ENCODE data around the gene PNRC1.

DNA sequence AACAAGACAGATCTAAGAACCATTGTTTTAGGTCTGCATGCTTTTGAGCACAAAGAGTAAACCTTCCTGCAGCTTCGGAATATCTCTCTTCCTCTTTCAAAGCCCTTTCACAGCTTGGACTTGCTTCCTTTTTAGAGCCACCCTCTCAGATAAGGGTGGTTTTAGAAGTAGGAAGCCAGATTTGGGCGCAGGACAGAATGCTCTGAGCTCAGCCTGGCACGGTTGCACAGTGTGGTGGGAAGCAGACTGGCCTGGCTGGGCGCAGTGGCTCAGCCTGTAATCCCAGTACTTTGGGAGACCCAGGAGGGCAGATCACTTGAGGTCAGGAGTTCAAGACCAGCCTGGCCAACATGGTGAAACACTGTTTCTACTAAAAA lies 35.6 kb upstream of the PNRC1 start:
- TF ChIP-seq RCOR1 (IDR thresholded peaks at IDR 0.05; ENCODE audit: insufficient replicate concordance, low read length) (no peak), CTCF (conservative IDR thresholded peaks at IDR 0.05; ENCODE audit: low read depth, low read length) (no peak), RFX5 (IDR thresholded peaks at IDR 0.05; ENCODE audit: low read depth, low read length) (no peak), POLR2A (IDR thresholded peaks at IDR 0.05; ENCODE audit: low read depth, low read length) (no peak), CHD1 (IDR thresholded peaks at IDR 0.05; ENCODE audit: low read depth, low read length) (no peak), MAZ (IDR thresholded peaks at IDR 0.05; ENCODE audit: borderline replicate concordance, low read depth, low read length) (no peak), SMC3 (IDR thresholded peaks at IDR 0.05; ENCODE audit: low read depth, low read length) (no peak), RAD21 (IDR thresholded peaks at IDR 0.05; ENCODE audit: low read length) (no peak), BHLHE40 (IDR thresholded peaks at IDR 0.05; ENCODE audit: low read depth, low read length) (no peak), MXI1 (IDR thresholded peaks at IDR 0.05; ENCODE audit: borderline replicate concordance, low read depth, low read length) (no peak)
- TF ChIP-seq, protein P1, sequence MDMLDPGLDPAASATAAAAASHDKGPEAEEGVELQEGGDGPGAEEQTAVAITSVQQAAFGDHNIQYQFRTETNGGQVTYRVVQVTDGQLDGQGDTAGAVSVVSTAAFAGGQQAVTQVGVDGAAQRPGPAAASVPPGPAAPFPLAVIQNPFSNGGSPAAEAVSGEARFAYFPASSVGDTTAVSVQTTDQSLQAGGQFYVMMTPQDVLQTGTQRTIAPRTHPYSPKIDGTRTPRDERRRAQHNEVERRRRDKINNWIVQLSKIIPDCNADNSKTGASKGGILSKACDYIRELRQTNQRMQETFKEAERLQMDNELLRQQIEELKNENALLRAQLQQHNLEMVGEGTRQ (IDR thresholded peaks at IDR 0.05; ENCODE audit: low read depth, low read length): no peak

Data from IMR-90 (cell line).